Neutrophil (primary cell): ENCODE results near the gene TAF13.
"Not testable (repeated sequence)": the region's sequence is repeated elsewhere in the genome, so short reads cannot be mapped to it uniquely, and the experiment has no call there.

ENCODE experiments used
- H3K27ac ChIP-seq: fragments of 200-600 bp; sonication (generic); 2 replicates; pipeline ENCODE4 v1.5.1; 2016; ENCODE audit warnings: mild to moderate bottlenecking, moderate library complexity
- H3K27me3 ChIP-seq: fragments of 200-600 bp; sonication (generic); 2 replicates; pipeline ENCODE4 v1.6.0; 2016; ENCODE audit warnings: mild to moderate bottlenecking
- H3K36me3 ChIP-seq: fragments of 200-600 bp; sonication (generic); 2 replicates; pipeline ENCODE4 v1.5.1; 2017
- H3K4me1 ChIP-seq, 2 experiments: fragments of 200-600 bp in 1 of 2; sonication (generic) in 1 of 2; 1 replicate in 1 of 2; 2 replicates in 1 of 2; pipeline versions ENCODE4 v1.5.1 to v1.6.1; 2013 to 2016; ENCODE audit warnings: low read depth in 1 of 2, low read length in 1 of 2, mild to moderate bottlenecking in 1 of 2, moderate library complexity in 1 of 2; ENCODE audit not compliant: control insufficient read depth in 1 of 2, insufficient read depth in 1 of 2
- H3K4me3 ChIP-seq, 2 experiments: fragments of 200-600 bp in 1 of 2; sonication (generic) in 1 of 2; 1 replicate in 1 of 2; 2 replicates in 1 of 2; pipeline ENCODE4 v1.5.1; 2013 to 2016; ENCODE audit warnings: low read depth in 1 of 2, low read length in 1 of 2, mild to moderate bottlenecking in 1 of 2, moderate library complexity in 1 of 2
- H3K9me3 ChIP-seq: fragments of 200-600 bp; sonication (generic); 2 replicates; pipeline ENCODE4 v1.5.1; 2016
- CTCF ChIP-seq: fragments of 200-600 bp; sonication (generic); IDR thresholded peaks from 2 replicates; pipeline ENCODE4 v1.5.1; 2016; ENCODE audit warnings: antibody characterized with exemption

The TAF13 gene

GRCh38 chr1:109067883-109068282 lies 7.9 kb downstream of the TAF13 start:
- H3K27ac ChIP-seq = no peak overlapping the region
- TF ChIP-seq CTCF = no peak
- H3K9me3 ChIP-seq = no peaks in the 10 kb centered on the region
- H3K27me3 ChIP-seq = no peaks in the 10 kb centered on the region
- H3K4me3 ChIP-seq = no peak overlapping the region
- H3K36me3 ChIP-seq = peaks cover 57% of the 10 kb centered on the region
- peaks cover 8% of the 10 kb centered on the region in 2 experiments for H3K4me1 ChIP-seq

GRCh38 chr1:109065137-109065536 lies 10.7 kb downstream of the TAF13 start:
- Histone ChIP-seq H3K4me3 (no peak overlapping the region), H3K27me3 (no peaks in the 10 kb centered on the region), H3K27ac (no peak overlapping the region), H3K9me3 (no peaks in the 10 kb centered on the region), H3K4me1 (no peaks in the 10 kb centered on the region), H3K36me3 (peaks cover 58% of the 10 kb centered on the region)
- no peak for TF ChIP-seq CTCF

- Histone ChIP-seq H3K4me1 (no peaks in the 10 kb centered on the region), H3K9me3 (no peaks in the 10 kb centered on the region), H3K27me3 (no peaks in the 10 kb centered on the region), H3K27ac (no peak overlapping the region), H3K4me3 (no peak overlapping the region), H3K36me3 (peaks cover 39% of the 10 kb centered on the region)
- TF ChIP-seq CTCF = no peak
Observed at GRCh38 chr1:109061183-109061582, 14.6 kb downstream of the TAF13 start.

- no peak overlapping the region for H3K4me3 ChIP-seq
- H3K27me3 ChIP-seq = no peaks in the 10 kb centered on the region
- H3K9me3 ChIP-seq = no peaks in the 10 kb centered on the region
- no peak for TF ChIP-seq CTCF
- H3K36me3 ChIP-seq = peaks cover 34% of the 10 kb centered on the region
- no peak overlapping the region for H3K27ac ChIP-seq
- H3K4me1 ChIP-seq = no peaks in the 10 kb centered on the region
Observed at GRCh38 chr1:109060707-109061106, 15.1 kb downstream of the TAF13 start.

GRCh38 chr1:109059026-109059425 lies 16.8 kb downstream of the TAF13 start:
- no peak for TF ChIP-seq CTCF
- Histone ChIP-seq H3K36me3 (peaks cover 18% of the 10 kb centered on the region), H3K9me3 (no peaks in the 10 kb centered on the region), H3K27me3 (no peaks in the 10 kb centered on the region), H3K4me1 (no peaks in the 10 kb centered on the region), H3K4me3 (no peak overlapping the region), H3K27ac (no peak overlapping the region)

GRCh38 chr1:109056064-109056463 lies 19.7 kb downstream of the TAF13 start:
- Histone ChIP-seq H3K27me3 (peaks cover 4% of the 10 kb centered on the region), H3K27ac (no peak overlapping the region), H3K36me3 (no peaks in the 10 kb centered on the region), H3K4me1 (no peaks in the 10 kb centered on the region), H3K9me3 (no peaks in the 10 kb centered on the region), H3K4me3 (no peak overlapping the region)
- no peak for TF ChIP-seq CTCF

GRCh38 chr1:109052145-109052544 lies 23.7 kb downstream of the TAF13 start:
- H3K27me3 ChIP-seq, H3K36me3 ChIP-seq, H3K4me3 ChIP-seq, H3K27ac ChIP-seq, H3K9me3 ChIP-seq, H3K4me1 ChIP-seq: not testable (repeated sequence)
